NB4 (cell line): ENCODE measurements around the gene CAP2.

Experiments
- CTCF ChIP-seq: IDR thresholded peaks from one replicate; pipeline ENCODE4 v1.5.1; 2012; ENCODE audit warnings: low read depth, low read length
- POLR2A ChIP-seq: IDR thresholded peaks from 2 replicates; pipeline ENCODE4 v1.6.1; 2011; ENCODE audit warnings: mild to moderate bottlenecking; ENCODE audit not compliant: insufficient read length; ENCODE audit errors: extremely low read depth

DNA sequence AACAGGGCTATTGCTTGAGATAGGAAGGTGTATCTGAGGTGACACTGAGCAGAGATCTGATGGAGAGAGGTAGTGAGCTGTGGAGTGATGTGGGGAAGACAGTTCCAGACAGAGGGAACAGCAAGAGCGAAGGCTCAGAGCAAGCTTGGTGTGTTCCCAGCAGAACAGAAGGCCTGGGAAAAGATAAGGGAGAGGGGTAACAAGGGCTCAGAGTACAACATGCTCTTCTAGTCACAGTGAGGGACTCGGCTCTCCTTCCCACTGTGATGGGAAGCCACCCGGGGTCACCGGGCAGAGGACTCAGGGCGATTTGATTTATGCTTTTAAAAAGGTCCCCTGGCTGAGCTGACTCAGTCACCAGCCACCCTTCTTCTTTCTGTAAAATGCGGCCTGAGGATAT lies 33.7 kb downstream of the CAP2 start:
- TF ChIP-seq POLR2A, result no peak
- no peak for TF ChIP-seq CTCF
